Neural cell (in vitro differentiated cells): Measurements from ENCODE around the gene KLF12.

ENCODE experiments used
- EP300 ChIP-seq: fragments of 450-650 bp; conservative IDR thresholded peaks from 2 replicates; pipeline ENCODE4 v1.6.1; 2014; ENCODE audit warnings: antibody characterized with exemption, mild to moderate bottlenecking, moderate library complexity; ENCODE audit not compliant: poor library complexity, severe bottlenecking
- EZH2 ChIP-seq: fragments of 200-600, 300-800 bp; shearing (Covaris generic), sonication (generic); IDR thresholded peaks from 2 replicates; pipeline ENCODE4 v1.6.1; 2014; ENCODE audit warnings: antibody characterized with exemption, low read length, borderline replicate concordance, mild to moderate bottlenecking; ENCODE audit not compliant: insufficient read depth, poor library complexity, severe bottlenecking
- MXI1 ChIP-seq: fragments of 450-650 bp; conservative IDR thresholded peaks from 2 replicates; pipeline ENCODE4 v1.6.1; 2014; ENCODE audit warnings: antibody characterized with exemption, mild to moderate bottlenecking; ENCODE audit not compliant: poor library complexity, severe bottlenecking
- POLR2AphosphoS5 ChIP-seq: IDR thresholded peaks from 2 replicates; pipeline ENCODE4 v1.6.1; 2012
- RAD21 ChIP-seq: fragments of 450-650 bp; conservative IDR thresholded peaks from 2 replicates; pipeline ENCODE4 v1.6.1; 2014; ENCODE audit warnings: antibody characterized with exemption, mild to moderate bottlenecking, moderate library complexity
- SMC3 ChIP-seq: fragments of 450-650 bp; conservative IDR thresholded peaks from 2 replicates; pipeline ENCODE4 v1.6.1; 2014; ENCODE audit warnings: antibody characterized with exemption, mild to moderate bottlenecking, moderate library complexity; ENCODE audit not compliant: poor library complexity
- TF ChIP-seq, protein P1 (sequence below): fragments of 450-650 bp; IDR thresholded peaks from 2 replicates; pipeline ENCODE4 v1.5.1; 2014; ENCODE audit warnings: antibody characterized with exemption, mild to moderate bottlenecking, moderate library complexity; ENCODE audit not compliant: poor library complexity, severe bottlenecking

DNA sequence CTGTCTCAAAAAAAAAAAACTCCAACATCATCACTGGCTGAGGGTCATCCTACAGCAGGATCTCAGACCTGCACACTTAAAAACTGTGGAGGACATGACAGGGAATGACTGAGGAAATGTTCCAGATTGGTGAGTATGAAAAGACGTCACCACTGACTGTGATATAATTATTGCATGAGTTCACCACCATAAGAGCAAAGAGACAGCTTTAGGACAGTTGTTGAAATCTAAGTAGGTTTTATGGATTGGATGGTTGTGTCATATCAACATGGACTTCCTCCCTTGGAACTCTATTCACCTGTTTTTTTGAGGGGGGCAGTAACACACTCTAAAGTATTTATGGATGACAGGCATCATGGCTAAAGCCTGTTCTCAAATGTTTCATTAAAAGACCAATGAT lies 31.5 kb downstream of the KLF12 start:
- TF ChIP-seq, protein P1, sequence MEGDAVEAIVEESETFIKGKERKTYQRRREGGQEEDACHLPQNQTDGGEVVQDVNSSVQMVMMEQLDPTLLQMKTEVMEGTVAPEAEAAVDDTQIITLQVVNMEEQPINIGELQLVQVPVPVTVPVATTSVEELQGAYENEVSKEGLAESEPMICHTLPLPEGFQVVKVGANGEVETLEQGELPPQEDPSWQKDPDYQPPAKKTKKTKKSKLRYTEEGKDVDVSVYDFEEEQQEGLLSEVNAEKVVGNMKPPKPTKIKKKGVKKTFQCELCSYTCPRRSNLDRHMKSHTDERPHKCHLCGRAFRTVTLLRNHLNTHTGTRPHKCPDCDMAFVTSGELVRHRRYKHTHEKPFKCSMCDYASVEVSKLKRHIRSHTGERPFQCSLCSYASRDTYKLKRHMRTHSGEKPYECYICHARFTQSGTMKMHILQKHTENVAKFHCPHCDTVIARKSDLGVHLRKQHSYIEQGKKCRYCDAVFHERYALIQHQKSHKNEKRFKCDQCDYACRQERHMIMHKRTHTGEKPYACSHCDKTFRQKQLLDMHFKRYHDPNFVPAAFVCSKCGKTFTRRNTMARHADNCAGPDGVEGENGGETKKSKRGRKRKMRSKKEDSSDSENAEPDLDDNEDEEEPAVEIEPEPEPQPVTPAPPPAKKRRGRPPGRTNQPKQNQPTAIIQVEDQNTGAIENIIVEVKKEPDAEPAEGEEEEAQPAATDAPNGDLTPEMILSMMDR: no peak
- TF ChIP-seq POLR2AphosphoS5 (no peak), EP300 (no peak), MXI1 (no peak), EZH2 (no peak), SMC3 (no peak), RAD21 (no peak)
